ENCODE results near the gene ZNF200. TPM values are rescaled to one million over a fixed set of nuclear protein-coding genes. Genes with fewer than 3 reads are reported as not detected.

ZNF200 gene
- total and polyA plus RNA-seq, 2 of the 13 experiments (the other 11 are each of a cell fraction or from before 2014, with no cell fraction given) = 3.5 to 16.5 TPM

DNA sequence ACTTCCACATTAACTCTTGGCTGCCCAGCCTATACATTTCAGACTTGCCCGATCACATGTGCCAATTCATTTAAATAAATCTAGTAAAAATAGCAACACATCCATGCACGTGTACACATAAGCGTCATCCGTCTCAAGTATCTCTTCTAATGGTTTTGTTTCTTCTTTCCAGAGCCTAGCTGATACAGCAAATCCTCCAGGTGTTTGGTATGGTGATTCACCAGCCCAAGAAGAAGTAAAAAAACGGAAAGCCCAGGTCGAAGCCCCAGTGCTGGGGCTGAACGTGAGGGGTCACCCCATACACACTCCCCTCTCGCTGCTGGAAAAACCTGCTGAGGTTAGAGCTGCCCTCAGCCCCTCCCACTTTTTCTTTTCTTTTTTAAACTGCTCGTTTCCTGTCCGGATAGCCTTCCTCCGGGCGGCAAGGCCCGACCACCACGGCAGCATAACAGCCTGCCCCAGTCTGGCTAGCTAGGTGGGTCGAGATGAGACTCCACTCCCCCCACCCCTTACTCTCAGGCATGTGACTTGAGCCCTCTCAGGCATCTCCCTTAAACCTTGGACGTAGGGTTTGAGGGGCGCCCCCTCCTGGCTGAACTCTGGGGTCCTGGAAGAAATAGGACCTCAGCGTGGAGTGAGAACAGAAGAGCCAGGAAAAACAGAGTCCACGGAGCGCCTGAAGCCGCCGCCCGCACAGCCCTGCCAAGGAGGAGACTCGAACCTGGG, 60.9 kb downstream of the ZNF200 start (continued):
- TF ChIP-seq, protein P1, sequence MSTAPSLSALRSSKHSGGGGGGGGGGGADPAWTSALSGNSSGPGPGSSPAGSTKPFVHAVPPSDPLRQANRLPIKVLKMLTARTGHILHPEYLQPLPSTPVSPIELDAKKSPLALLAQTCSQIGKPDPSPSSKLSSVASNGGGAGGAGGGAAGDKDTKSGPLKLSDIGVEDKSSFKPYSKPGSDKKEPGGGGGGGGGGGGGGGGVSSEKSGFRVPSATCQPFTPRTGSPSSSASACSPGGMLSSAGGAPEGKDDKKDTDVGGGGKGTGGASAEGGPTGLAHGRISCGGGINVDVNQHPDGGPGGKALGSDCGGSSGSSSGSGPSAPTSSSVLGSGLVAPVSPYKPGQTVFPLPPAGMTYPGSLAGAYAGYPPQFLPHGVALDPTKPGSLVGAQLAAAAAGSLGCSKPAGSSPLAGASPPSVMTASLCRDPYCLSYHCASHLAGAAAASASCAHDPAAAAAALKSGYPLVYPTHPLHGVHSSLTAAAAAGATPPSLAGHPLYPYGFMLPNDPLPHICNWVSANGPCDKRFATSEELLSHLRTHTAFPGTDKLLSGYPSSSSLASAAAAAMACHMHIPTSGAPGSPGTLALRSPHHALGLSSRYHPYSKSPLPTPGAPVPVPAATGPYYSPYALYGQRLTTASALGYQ (CRISPR knock-in tag; IDR thresholded peaks at IDR 0.05) = no peak
- TF ChIP-seq, protein P2, sequence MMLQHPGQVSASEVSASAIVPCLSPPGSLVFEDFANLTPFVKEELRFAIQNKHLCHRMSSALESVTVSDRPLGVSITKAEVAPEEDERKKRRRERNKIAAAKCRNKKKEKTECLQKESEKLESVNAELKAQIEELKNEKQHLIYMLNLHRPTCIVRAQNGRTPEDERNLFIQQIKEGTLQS (CRISPR knock-in tag; IDR thresholded peaks at IDR 0.05) = no peak
- TF ChIP-seq ZFYVE20 (CRISPR knock-in tag; IDR thresholded peaks at IDR 0.05; ENCODE audit: borderline replicate concordance, low read depth) (no peak), ZMYM3 (CRISPR knock-in tag; IDR thresholded peaks at IDR 0.05) (peak; percentile 65), WIZ (CRISPR knock-in tag; IDR thresholded peaks at IDR 0.05) (no peak), TSC22D2 (CRISPR knock-in tag; IDR thresholded peaks at IDR 0.05; ENCODE audit: borderline replicate concordance) (0 out of 2 replicates have a peak, but pooled peaks have one; percentile 16), ZNF816 (CRISPR knock-in tag; IDR thresholded peaks at IDR 0.05; ENCODE audit: borderline replicate concordance) (no peak), FOXO1 (CRISPR knock-in tag; IDR thresholded peaks at IDR 0.05) (no peak), KMT2A (CRISPR knock-in tag; IDR thresholded peaks at IDR 0.05) (no peak), ZNF367 (CRISPR knock-in tag; IDR thresholded peaks at IDR 0.05; ENCODE audit: borderline replicate concordance) (no peak), KDM1A (CRISPR knock-in tag; IDR thresholded peaks at IDR 0.05) (0 out of 2 replicates have a peak, but pooled peaks have one; percentile 35), XRCC5 (optimal IDR thresholded peaks at IDR 0.05; ENCODE audit: low read length) (peak; percentile 44), KLF15 (CRISPR knock-in tag; IDR thresholded peaks at IDR 0.05; ENCODE audit: borderline replicate concordance) (no peak), ZNF558 (CRISPR knock-in tag; IDR thresholded peaks at IDR 0.05; ENCODE audit: borderline replicate concordance) (0 out of 2 replicates have a peak, but pooled peaks have one; percentile 28), IRF2 (CRISPR knock-in tag; IDR thresholded peaks at IDR 0.05) (0 out of 2 replicates have a peak, but pooled peaks have one; percentile 25), ZMAT3 (CRISPR knock-in tag; conservative IDR thresholded peaks at IDR 0.05) (no peak), RCOR2 (CRISPR knock-in tag; IDR thresholded peaks at IDR 0.05) (no peak), SRSF4 (IDR thresholded peaks at IDR 0.05; ENCODE audit: low read depth, low read length, poor library complexity, severe bottlenecking) (no peak), ZNF143 (CRISPR knock-in tag; IDR thresholded peaks at IDR 0.05) (no peak), HNRNPK (IDR thresholded peaks at IDR 0.05; ENCODE audit: low read depth, low read length, poor library complexity, severe bottlenecking) (no peak), KDM5A (IDR thresholded peaks at IDR 0.05; ENCODE audit: borderline replicate concordance, low read length) (no peak)
- TF ChIP-seq, protein P3, sequence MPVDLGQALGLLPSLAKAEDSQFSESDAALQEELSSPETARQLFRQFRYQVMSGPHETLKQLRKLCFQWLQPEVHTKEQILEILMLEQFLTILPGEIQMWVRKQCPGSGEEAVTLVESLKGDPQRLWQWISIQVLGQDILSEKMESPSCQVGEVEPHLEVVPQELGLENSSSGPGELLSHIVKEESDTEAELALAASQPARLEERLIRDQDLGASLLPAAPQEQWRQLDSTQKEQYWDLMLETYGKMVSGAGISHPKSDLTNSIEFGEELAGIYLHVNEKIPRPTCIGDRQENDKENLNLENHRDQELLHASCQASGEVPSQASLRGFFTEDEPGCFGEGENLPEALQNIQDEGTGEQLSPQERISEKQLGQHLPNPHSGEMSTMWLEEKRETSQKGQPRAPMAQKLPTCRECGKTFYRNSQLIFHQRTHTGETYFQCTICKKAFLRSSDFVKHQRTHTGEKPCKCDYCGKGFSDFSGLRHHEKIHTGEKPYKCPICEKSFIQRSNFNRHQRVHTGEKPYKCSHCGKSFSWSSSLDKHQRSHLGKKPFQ (CRISPR knock-in tag; IDR thresholded peaks at IDR 0.05; ENCODE audit: insufficient replicate concordance) = peak; percentile 30
- TF ChIP-seq, protein P4, sequence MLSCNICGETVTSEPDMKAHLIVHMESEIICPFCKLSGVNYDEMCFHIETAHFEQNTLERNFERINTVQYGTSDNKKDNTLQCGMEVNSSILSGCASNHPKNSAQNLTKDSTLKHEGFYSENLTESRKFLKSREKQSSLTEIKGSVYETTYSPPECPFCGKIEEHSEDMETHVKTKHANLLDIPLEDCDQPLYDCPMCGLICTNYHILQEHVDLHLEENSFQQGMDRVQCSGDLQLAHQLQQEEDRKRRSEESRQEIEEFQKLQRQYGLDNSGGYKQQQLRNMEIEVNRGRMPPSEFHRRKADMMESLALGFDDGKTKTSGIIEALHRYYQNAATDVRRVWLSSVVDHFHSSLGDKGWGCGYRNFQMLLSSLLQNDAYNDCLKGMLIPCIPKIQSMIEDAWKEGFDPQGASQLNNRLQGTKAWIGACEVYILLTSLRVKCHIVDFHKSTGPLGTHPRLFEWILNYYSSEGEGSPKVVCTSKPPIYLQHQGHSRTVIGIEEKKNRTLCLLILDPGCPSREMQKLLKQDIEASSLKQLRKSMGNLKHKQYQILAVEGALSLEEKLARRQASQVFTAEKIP (CRISPR knock-in tag; IDR thresholded peaks at IDR 0.05; ENCODE audit: borderline replicate concordance) = no peak
- TF ChIP-seq, protein P5, sequence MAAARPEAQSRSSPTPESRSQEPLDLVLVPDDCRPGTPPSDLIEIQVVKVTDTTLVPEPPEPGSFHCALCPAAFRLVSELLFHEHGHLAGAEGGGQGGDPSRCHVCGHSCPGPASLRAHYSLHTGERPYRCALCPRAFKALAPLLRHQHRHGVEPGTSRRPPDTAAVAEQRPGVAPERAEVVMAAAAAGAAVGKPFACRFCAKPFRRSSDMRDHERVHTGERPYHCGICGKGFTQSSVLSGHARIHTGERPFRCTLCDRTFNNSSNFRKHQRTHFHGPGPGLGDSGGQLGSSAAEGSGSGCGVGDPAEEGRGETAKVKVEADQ (CRISPR knock-in tag; IDR thresholded peaks at IDR 0.05; ENCODE audit: borderline replicate concordance) = no peak

Measured in HepG2 (cell line).